ENCODE data around the gene SCAMP1.
A peak's percentile ranks its signal among the peaks of the same experiment; 100 is the strongest.

The SCAMP1 gene

DNA sequence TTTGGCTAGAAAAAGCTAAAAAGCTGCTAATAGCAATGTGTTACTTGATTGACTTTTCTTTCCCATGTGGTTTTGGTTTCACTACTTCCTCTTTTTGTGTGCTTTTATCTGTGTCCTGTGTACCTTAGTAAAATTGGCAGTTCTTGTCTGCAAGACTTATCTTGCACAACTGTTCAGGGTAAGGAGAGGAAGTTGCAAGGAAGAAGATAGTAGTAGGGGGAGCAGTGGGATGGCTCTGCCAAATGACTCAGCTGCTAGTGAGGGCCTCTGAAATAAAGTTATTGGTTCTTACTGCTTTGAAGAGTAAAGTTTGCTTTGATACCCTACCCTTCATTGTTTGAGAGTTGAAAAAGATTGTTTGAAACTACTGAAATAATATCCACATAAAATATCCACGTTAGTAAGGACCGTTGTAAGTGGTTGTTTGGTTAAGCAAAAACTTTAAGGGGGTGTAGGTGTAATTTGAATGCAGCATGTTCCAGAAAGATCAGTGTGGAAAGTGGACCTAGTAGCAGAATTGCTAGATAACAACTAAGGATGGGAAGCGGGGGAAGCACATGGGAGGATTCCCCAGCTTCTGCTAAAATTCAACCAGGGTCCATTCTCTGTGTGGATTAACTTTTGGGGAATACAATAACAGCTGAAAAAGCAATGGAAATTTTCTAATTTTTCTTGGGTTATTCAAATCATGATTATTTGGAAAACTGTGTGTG is 123.5 kb downstream of the SCAMP1 start:
- in situ Hi-C loops (cut with HindIII; ENCODE audit: low pct_ligation_motif_present, low sequenced_read_pairs), result no loop called here
- peak; percentile 56 for DNase-seq
- H3K27ac ChIP-seq, result peak overlapping the region; percentile 13

DNA sequence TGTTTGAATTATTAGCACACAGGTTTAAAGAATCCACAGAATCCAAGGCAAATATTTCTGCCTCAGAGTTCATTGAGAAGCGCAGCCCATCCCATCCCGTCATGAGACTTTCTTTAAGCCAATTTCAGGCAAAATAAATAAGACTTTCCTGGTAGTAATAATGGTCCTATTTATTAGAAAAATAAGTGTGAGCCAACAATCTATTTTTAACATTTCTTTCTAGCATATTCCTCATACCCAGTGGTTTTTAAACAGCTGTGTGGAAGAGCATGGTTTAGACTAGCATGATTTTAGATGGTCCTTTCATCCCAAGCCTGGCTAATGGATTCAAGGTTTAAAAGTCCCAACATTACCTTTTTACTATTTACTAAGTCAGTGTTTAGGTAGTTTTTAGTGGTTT is 125.8 kb downstream of the SCAMP1 start:
- no peak for DNase-seq
- Histone ChIP-seq H3K4me3 (ENCODE audit: low read depth, low read length) (no peak overlapping the region), H3K27ac (no peak overlapping the region), H3K36me3 (replicated peaks) (peaks cover 35% of the 10 kb centered on the region), H3K27me3 (replicated peaks) (no peaks in the 10 kb centered on the region)
- in situ Hi-C loops (cut with HindIII; ENCODE audit: low pct_ligation_motif_present, low sequenced_read_pairs), result no loop called here
- TF ChIP-seq CTCF (IDR thresholded peaks at IDR 0.05; ENCODE audit: low read depth, low read length, missing control alignments), result no peak

More for the DNA sequence above, 123.5 kb downstream of the SCAMP1 start:
- Histone ChIP-seq H3K36me3 (replicated peaks) (peaks cover 27% of the 10 kb centered on the region), H3K27me3 (replicated peaks) (no peaks in the 10 kb centered on the region), H3K4me3 (ENCODE audit: low read depth, low read length) (no peak overlapping the region)
- no peak for TF ChIP-seq CTCF (IDR thresholded peaks at IDR 0.05; ENCODE audit: low read depth, low read length, missing control alignments)

DNA sequence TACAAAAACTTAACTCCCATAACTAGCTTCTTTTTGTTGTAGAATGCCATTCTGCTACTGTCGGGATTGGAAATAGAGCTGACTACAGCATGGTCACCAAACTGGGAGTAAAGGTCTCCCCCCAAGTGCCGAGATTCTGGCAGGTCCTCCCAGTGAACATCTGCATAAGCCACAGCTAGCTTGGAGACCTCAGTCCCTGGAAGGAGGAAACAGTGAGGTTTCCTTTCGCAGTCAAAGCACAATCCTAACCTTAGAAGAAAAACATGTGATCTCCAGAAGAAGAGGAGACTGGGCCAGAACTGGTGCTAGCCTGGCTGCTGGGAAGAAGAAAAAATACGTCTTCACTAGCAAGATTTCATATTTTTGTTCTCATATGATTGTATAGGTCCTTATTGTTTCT is 127.4 kb downstream of the SCAMP1 start:
- in situ Hi-C loops (cut with HindIII; ENCODE audit: low pct_ligation_motif_present, low sequenced_read_pairs), result no loop called here
- TF ChIP-seq CTCF (IDR thresholded peaks at IDR 0.05; ENCODE audit: low read depth, low read length, missing control alignments), result no peak
- Histone ChIP-seq H3K27me3 (replicated peaks) (no peaks in the 10 kb centered on the region), H3K4me3 (ENCODE audit: low read depth, low read length) (no peak overlapping the region), H3K36me3 (replicated peaks) (peaks cover 39% of the 10 kb centered on the region), H3K27ac (no peak overlapping the region)
- no peak for DNase-seq

DNA sequence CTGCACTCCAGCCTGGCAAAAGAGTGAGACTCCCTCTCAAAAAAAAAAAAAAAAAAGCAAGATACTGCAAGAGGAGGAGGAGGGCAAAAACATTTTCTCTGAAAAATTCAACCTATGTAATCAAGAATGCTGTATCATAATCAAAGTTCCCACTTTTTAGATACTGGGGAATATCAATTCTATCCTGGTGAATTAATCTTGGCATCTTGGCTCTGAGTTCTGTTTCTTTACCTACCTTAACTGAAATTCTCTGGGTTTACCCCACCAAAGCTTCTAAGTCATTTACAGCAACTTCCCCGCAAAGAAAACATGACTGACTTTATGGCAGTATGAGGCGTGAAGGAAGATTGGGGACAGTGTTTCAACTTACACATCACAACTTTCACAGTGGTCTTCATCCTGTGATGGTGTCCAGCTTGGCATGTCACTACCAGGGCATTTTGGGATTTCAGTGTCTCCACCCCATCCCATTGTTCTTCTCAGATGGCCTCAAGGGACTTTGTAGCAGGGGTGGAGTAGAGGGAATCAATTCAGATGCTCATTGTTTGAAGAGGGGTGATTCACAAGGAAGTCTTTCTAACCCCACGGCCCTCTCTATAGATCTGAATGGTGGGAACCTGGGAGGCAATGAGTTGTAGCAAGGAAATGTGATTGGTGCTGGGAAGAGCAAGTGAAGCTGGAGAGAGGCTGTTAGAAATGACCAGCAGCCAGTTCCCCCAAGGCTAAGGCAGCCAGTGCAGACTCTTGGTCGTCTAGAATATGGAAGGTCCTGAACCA is 130.5 kb downstream of the SCAMP1 start:
- H3K4me3 ChIP-seq (ENCODE audit: low read depth, low read length), result no peak overlapping the region
- DNase-seq, result no peak
- peaks cover 39% of the 10 kb centered on the region for H3K36me3 ChIP-seq (replicated peaks)
- no peak for TF ChIP-seq CTCF (IDR thresholded peaks at IDR 0.05; ENCODE audit: low read depth, low read length, missing control alignments)
- H3K27me3 ChIP-seq (replicated peaks), result no peaks in the 10 kb centered on the region
- H3K27ac ChIP-seq, result peak overlapping the region; percentile 19
- in situ Hi-C loops (cut with HindIII; ENCODE audit: low pct_ligation_motif_present, low sequenced_read_pairs), result no loop called here

- no peak for TF ChIP-seq CTCF (IDR thresholded peaks at IDR 0.05; ENCODE audit: low read depth, low read length, missing control alignments)
- in situ Hi-C loops (cut with HindIII; ENCODE audit: low pct_ligation_motif_present, low sequenced_read_pairs), result no loop called here
- peaks cover 30% of the 10 kb centered on the region for H3K36me3 ChIP-seq (replicated peaks)
Observed at GRCh38 chr5:78492224-78492623, 131.8 kb downstream of the SCAMP1 start.

More at GRCh38 chr5:78492224-78492623, 131.8 kb downstream of the SCAMP1 start:
- DNase-seq, result no peak
- no peak overlapping the region for H3K4me3 ChIP-seq (ENCODE audit: low read depth, low read length)
- H3K27ac ChIP-seq, result no peak overlapping the region
- H3K27me3 ChIP-seq (replicated peaks), result no peaks in the 10 kb centered on the region
